MM.1S (cell line): ENCODE data around the gene SUGP2.

Experiments used
- CTCF ChIP-seq: fragments of 300-600 bp; sonication (generic); IDR thresholded peaks from 2 replicates; pipeline ENCODE4 v1.5.1; 2016; ENCODE audit warnings: antibody characterized with exemption, low read length, mixed read lengths
- EZH2 ChIP-seq: fragments of 300-600 bp; sonication (generic); optimal IDR thresholded peaks from 2 replicates; pipeline ENCODE3; 2017; ENCODE audit warnings: low read depth, mild to moderate bottlenecking, antibody characterized with exemption, low read length, mixed read lengths

DNA sequence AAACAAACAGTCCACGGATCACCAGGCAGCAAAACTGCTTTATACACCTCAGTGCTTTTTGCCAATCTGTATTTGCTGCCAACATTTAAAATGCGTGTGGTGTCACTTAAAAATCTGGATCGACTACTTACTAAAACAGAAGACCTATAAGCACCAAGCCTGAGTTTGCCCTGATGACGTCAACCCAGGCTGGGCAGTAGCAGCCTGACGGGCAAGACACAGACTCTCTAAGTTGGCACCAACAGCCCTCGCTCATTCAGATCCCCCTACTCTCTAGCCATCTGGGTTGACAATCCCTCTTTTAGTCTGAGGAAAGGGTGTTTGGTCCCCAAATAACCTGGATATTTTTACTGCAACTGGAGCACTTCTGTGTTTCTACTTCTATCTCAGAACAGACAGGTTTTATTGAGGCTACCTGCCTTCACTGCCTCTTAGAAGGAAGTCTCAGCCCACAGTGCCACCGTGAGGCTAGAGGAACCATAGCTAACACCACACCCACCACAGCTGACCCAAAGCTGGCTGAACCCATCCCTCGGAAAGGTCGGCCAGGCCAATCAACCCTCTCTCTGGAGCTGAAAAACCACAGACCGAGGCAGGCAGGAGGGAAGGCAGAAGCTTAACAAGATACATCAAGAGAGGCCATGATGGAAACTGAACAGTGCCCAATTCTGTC, 6.9 kb downstream of the SUGP2 start:
- TF ChIP-seq CTCF: peak; percentile 10; the same call in 1 of the 2 replicates
- no peak for TF ChIP-seq EZH2
